ENCODE measurements around the gene CNTROB. TPM values are rescaled to one million over a fixed set of nuclear protein-coding genes. Genes with fewer than 3 reads are reported as not detected.
A peak's percentile ranks its signal among the peaks of the same experiment; 100 is the strongest.

Gene CNTROB
- polyA plus RNA-seq, 1 donor from 2014 or later = 48.7 TPM

DNA sequence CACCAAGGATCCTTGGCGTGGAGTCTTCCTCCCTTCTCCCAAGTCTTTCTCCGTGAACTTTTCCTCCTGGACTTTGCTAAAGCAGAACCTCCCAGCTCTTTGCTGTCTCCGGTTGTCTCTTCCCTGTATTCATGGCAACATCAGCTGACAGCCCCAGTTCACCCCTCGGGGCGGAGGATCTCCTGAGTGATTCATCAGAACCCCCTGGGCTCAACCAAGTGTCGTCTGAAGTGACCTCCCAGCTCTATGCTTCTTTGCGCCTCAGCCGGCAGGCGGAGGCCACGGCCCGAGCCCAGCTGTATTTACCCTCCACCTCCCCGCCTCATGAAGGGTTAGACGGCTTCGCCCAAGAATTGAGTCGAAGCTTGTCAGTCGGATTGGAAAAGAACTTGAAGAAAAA, 943 bp downstream of the CNTROB start:
- Histone ChIP-seq H3K27ac (ENCODE audit: low read length) (no peak overlapping the region), H3K27me3 (ENCODE audit: insufficient read depth, low read depth, low read length) (no peaks in the 10 kb centered on the region), H4K20me1 (ENCODE audit: insufficient read depth) (no peaks in the 10 kb centered on the region), H3K36me3 (ENCODE audit: insufficient read depth, low read length) (no peaks in the 10 kb centered on the region), H3K9me2 (ENCODE audit: insufficient read depth, low read length) (no peaks in the 10 kb centered on the region), H3K9ac (ENCODE audit: low read length) (peak overlapping the region; percentile 86), H3K9me3 (ENCODE audit: low read length) (no peaks in the 10 kb centered on the region), H3K79me2 (replicated peaks; ENCODE audit: insufficient read depth, low read length) (peaks cover 41% of the 10 kb centered on the region), H3K4me2 (ENCODE audit: low read length) (peak overlapping the region; percentile 93), H3F3A (ENCODE audit: insufficient read depth, low read length, poor library complexity, severe bottlenecking) (no peaks in the 10 kb centered on the region), H2AFZ (ENCODE audit: low read depth, low read length) (peak overlapping the region; percentile 78), H3K4me3 (ENCODE audit: low read length) (peak overlapping the region; percentile 91)
- TF ChIP-seq POLR2AphosphoS5 (IDR thresholded peaks at IDR 0.05) (no peak), MXI1 (conservative IDR thresholded peaks at IDR 0.05; ENCODE audit: poor library complexity, severe bottlenecking) (no peak), TAF1 (IDR thresholded peaks at IDR 0.05; ENCODE audit: low read depth) (no peak), SMC3 (conservative IDR thresholded peaks at IDR 0.05; ENCODE audit: poor library complexity) (no peak), EZH2 (IDR thresholded peaks at IDR 0.05; ENCODE audit: borderline replicate concordance, insufficient read depth, low read length, poor library complexity, severe bottlenecking) (no peak), EP300 (conservative IDR thresholded peaks at IDR 0.05; ENCODE audit: poor library complexity, severe bottlenecking) (no peak), RAD21 (conservative IDR thresholded peaks at IDR 0.05) (no peak)

DNA sequence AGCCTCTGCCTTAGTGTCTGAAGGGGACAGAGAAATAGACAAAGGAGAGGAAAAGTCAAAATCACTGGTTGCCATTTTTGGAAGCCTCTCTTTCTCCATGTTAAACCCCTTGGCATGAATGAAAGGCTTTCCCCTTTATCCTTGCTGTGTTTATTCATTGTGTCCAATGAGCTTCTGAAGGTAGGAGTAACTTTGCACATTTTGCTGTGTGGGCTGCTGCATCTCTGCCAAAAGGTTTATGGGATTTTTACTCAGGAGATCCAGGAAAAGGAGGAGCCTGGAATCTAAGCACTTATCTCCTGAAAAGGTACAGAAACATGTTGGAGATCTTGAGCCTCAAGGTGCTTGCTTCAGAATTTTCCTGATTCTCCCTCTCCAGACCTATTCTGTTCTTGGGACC, 3.9 kb downstream of the CNTROB start:
- H3K36me3 ChIP-seq (ENCODE audit: insufficient read depth, low read length) = peaks cover 6% of the 10 kb centered on the region
- no peak overlapping the region for H2AFZ ChIP-seq (ENCODE audit: low read depth, low read length)
- peaks cover 37% of the 10 kb centered on the region for H3K79me2 ChIP-seq (replicated peaks; ENCODE audit: insufficient read depth, low read length)
- TF ChIP-seq POLR2AphosphoS5 (IDR thresholded peaks at IDR 0.05) (no peak), CTCF (IDR thresholded peaks at IDR 0.05; ENCODE audit: poor library complexity, severe bottlenecking) (no peak), RAD21 (conservative IDR thresholded peaks at IDR 0.05) (no peak), MXI1 (conservative IDR thresholded peaks at IDR 0.05; ENCODE audit: poor library complexity, severe bottlenecking) (no peak), EP300 (conservative IDR thresholded peaks at IDR 0.05; ENCODE audit: poor library complexity, severe bottlenecking) (no peak), TAF1 (IDR thresholded peaks at IDR 0.05; ENCODE audit: low read depth) (no peak), REST (IDR thresholded peaks at IDR 0.05; ENCODE audit: borderline replicate concordance) (no peak), EZH2 (IDR thresholded peaks at IDR 0.05; ENCODE audit: borderline replicate concordance, insufficient read depth, low read length, poor library complexity, severe bottlenecking) (no peak), SMC3 (conservative IDR thresholded peaks at IDR 0.05; ENCODE audit: poor library complexity) (no peak)
- no peak overlapping the region for H3K27ac ChIP-seq (ENCODE audit: low read length)
- H3K9me3 ChIP-seq (ENCODE audit: low read length) = no peaks in the 10 kb centered on the region
- H4K20me1 ChIP-seq (ENCODE audit: insufficient read depth) = no peaks in the 10 kb centered on the region
- peak overlapping the region; percentile 25 for H3K4me2 ChIP-seq (ENCODE audit: low read length)
- no peaks in the 10 kb centered on the region for H3K9me2 ChIP-seq (ENCODE audit: insufficient read depth, low read length)
- peak overlapping the region; percentile 45 for H3K4me3 ChIP-seq (ENCODE audit: low read length)
- H3K9ac ChIP-seq (ENCODE audit: low read length) = peak overlapping the region; percentile 2
- no peaks in the 10 kb centered on the region for H3K27me3 ChIP-seq (ENCODE audit: insufficient read depth, low read depth, low read length)
- H3F3A ChIP-seq (ENCODE audit: insufficient read depth, low read length, poor library complexity, severe bottlenecking) = no peaks in the 10 kb centered on the region

Data from neural cell (in vitro differentiated cells).